PFSK-1 (cell line): ENCODE data around the gene TNFAIP8.

Experiments used
- FOXP2 ChIP-seq: optimal IDR thresholded peaks from 2 replicates; pipeline ENCODE3; 2011; ENCODE audit warnings: borderline replicate concordance, control low read depth, inconsistent platforms; ENCODE audit not compliant: insufficient read depth; ENCODE audit errors: extremely low read length, extremely low read depth
- POLR2AphosphoS5 ChIP-seq: IDR thresholded peaks from 2 replicates; pipeline ENCODE4 v1.6.1; 2012; ENCODE audit warnings: low read depth, mild to moderate bottlenecking, control low read depth, low read length, moderate library complexity
- REST ChIP-seq, 2 experiments: IDR thresholded peaks; 2 replicates each; pipeline versions ENCODE4 v1.6.1 to v1.8.0; 2011 to 2012; ENCODE audit warnings: low read depth in 2 of 2, low read length in 2 of 2, control low read depth in 1 of 2, inconsistent platforms in 1 of 2, mild to moderate bottlenecking in 1 of 2, moderate library complexity in 1 of 2; ENCODE audit not compliant: insufficient read depth in 1 of 2
- SIN3A ChIP-seq: IDR thresholded peaks from 2 replicates; pipeline ENCODE4 v1.6.1; 2012; ENCODE audit warnings: mild to moderate bottlenecking, low read length, moderate library complexity, borderline replicate concordance; ENCODE audit not compliant: insufficient read depth
- TAF1 ChIP-seq: IDR thresholded peaks from 2 replicates; pipeline ENCODE4 v1.6.1; 2012; ENCODE audit warnings: low read length, control low read depth, borderline replicate concordance; ENCODE audit not compliant: insufficient read depth

The TNFAIP8 gene

GRCh38 chr5:119396030-119396664, 40.3 kb downstream of the TNFAIP8 start:
- TF ChIP-seq SIN3A (no peak), REST (IDR thresholded peaks at IDR 0.05; ENCODE audit: insufficient read depth in 1 of 2, low read depth in 2 of 2, low read length in 2 of 2) (no peak), FOXP2 (no peak), TAF1 (no peak), POLR2AphosphoS5 (no peak)

- TF ChIP-seq TAF1 (no peak), FOXP2 (no peak), SIN3A (no peak), REST (IDR thresholded peaks at IDR 0.05; ENCODE audit: insufficient read depth in 1 of 2, low read depth in 2 of 2, low read length in 2 of 2) (no peak), POLR2AphosphoS5 (no peak)
These were observed 41.9 kb downstream of the TNFAIP8 start for GRCh38 chr5:119397518-119398380.

- no peak for TF ChIP-seq FOXP2
- no peak for TF ChIP-seq POLR2AphosphoS5
- no peak for TF ChIP-seq REST (IDR thresholded peaks at IDR 0.05; ENCODE audit: insufficient read depth in 1 of 2, low read depth in 2 of 2, low read length in 2 of 2)
- no peak for TF ChIP-seq SIN3A
- no peak for TF ChIP-seq TAF1
These were observed 43.1 kb downstream of the TNFAIP8 start for GRCh38 chr5:119398727-119399466.

- TF ChIP-seq FOXP2 (no peak), REST (IDR thresholded peaks at IDR 0.05; ENCODE audit: insufficient read depth in 1 of 2, low read depth in 2 of 2, low read length in 2 of 2) (no peak), SIN3A (no peak)
These were observed 44.4 kb downstream of the TNFAIP8 start for GRCh38 chr5:119400245-119400644.
